Measurements from ENCODE around the gene CCDC154.
A peak's percentile ranks its signal among the peaks of the same experiment; 100 is the strongest.
"Not testable (repeated sequence)": the region's sequence is repeated elsewhere in the genome, so short reads cannot be mapped to it uniquely, and the experiment has no call there.

CCDC154 gene, protein sequence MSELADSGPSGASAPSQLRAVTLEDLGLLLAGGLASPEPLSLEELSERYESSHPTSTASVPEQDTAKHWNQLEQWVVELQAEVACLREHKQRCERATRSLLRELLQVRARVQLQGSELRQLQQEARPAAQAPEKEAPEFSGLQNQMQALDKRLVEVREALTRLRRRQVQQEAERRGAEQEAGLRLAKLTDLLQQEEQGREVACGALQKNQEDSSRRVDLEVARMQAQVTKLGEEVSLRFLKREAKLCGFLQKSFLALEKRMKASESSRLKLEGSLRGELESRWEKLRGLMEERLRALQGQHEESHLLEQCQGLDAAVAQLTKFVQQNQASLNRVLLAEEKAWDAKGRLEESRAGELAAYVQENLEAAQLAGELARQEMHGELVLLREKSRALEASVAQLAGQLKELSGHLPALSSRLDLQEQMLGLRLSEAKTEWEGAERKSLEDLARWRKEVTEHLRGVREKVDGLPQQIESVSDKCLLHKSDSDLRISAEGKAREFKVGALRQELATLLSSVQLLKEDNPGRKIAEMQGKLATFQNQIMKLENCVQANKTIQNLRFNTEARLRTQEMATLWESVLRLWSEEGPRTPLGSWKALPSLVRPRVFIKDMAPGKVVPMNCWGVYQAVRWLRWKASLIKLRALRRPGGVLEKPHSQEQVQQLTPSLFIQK
- 1.7 to 5.1 reads per million in 2 donors for total RNA-seq

DNA sequence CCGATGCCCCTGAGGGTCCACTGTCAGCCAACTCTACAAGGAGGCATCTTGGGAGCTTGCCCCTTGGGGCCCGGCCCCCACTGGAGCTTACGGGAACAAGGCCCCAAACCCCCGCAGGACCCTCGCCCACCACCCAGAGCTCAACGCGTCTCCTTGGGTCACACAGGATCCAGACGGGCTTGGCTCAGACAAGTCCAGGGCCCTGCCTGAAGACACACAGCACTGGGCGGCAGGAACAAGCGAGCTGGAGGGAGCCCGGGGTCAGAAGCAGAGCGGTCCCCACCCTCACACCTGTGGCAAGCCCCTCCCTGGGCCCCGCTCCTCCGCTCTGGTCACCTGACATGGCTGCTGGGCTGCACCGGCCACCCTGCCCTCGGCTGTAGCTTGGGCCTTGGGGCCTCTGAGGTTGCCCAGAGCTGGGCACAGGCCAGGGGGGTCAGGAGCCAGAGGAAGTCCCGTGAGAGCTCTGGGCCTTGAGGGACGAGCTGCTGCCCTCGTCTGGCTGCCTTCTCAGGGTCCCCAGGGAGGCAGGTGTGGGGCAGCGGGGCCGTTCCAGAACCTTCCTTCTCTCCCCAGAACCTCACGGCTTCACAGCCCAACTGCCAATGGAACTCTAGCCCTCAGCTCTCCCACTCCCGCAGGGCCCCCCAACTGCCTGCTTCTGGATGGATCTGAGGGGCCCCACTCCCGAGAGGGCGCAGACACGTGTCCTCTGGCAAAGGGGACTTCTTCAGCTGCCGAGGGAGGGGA is at the start of gene CCDC154:
CCDC154 (minus strand) TSS at position 577 of the 750 bp plus-strand sequence; CDS start at position 343, 234 bp downstream.
- no peak for DNase-seq

DNA sequence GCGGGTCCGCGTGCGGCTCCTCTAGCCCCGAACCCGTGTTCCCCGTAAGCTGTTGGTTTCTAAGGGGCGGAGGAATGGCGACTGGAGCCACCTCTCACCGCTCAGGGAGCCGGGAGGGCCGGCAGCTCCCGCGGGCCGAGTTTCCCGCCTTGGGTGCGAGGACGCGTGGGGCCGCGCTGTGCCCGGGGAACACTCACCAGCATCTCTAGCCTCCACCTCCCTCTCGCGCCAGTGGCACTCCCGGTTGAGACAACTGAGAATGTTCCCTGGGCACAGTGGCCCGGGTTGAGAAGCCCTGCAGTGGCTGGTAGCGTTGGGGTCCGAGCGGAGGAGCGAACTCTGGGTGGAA is 49.4 kb upstream of the CCDC154 start:
- no peak for DNase-seq

DNA sequence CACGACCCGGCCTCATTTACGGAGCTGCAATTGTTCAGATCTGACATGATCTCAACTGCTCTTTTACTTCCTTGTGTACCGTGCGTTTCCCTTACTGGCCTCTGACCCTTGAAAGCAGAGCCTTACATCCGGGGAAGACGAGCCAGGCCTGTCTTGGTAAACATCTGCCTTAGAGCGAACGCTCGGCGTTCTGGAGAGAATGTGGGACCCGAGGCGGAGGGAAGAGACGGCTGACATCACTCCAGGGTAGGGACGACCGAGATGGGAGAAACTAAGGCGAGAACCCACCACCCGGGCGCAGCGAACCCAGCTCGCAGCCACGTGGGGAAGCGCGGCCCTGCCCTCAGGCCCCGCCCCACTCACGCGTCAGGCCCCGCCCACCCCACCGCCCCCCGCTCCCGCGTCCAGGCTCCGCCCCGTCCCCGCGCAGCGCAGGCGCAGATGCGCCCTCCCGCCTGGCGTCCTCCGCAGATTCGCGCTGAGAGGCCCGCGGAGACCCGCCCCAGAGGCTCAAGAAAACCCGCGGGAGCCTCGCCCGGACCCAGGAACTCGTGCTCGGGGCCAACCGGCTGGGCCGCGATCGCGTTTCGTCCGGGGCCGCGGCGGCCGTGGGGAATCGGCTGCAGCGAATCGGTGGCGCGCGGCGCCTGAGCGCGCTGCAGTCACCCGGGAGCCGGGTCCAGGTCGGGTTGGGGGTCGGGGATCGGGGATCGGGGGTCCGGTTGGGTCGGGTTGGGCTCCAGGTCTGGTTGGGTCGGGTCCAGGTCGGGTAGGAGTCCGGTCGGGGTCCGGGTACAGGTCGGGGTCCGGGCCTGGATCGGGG is 48.8 kb upstream of the CCDC154 start, which contains the start of gene TELO2:
TELO2 (plus strand) TSS at position 438 of the 823 bp plus-strand sequence. CDS start 922 bp downstream, outside the sequence.
- peak; percentile 90 for DNase-seq

DNA sequence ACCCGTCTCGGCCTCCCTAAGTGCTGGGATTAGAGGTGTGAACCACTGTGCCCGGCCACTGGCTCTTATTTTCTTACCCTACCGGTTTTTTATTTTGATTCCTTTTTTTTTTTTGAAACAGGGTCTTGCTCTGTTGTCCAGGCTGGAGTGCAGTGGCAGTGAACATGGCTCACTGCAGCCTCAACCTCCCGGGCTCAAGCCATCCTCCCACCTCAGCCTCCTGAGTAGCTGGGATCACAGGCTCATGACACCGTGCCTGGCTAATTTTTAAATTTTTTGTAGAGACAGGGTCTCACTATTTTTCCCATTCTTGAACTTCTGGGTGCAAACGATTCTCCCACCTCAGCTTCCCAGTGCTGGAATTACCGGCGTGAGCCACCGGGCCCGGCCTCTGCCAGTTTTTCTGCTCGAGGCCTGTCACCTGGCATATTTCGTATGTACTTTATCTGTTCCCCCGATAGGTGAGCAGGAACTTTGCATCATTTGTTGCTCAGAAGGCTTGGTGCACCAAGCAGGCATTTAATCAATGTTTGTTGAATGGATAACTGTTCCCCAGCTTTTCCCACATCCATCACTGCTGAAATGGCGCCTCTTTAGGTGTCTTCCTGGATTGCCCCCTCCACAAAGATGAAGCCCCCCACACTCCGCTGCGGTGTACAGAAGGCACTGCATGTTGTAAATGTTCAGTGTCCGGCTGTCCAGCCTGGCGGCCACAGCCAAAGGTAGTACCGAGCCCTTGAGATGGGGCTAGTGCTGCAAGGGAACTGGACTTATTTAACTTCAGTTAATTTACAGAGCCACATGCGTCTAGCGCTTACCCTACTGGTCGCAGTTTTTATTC is 47.9 kb upstream of the CCDC154 start:
- DNase-seq: no peak

DNA sequence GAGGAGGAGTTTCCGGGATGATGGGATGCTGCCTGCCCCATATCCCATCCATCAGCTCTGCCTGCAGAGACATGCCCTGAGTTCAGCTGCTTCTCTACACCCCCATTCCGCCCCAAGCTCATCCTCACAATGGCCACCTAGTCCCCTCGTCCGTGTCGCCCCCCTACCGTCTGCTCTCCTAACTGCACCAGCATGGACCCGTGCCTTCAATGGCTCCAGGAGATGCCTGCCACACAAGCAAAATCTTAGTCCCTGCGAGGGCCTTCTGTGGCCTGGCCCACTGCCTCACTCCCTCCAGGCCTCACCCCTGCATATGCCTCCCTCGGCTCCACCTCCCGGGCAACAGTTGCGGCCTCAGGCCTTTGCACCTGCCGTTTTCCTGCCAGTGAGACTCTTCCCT is 47.0 kb upstream of the CCDC154 start:
- no peak for DNase-seq

DNA sequence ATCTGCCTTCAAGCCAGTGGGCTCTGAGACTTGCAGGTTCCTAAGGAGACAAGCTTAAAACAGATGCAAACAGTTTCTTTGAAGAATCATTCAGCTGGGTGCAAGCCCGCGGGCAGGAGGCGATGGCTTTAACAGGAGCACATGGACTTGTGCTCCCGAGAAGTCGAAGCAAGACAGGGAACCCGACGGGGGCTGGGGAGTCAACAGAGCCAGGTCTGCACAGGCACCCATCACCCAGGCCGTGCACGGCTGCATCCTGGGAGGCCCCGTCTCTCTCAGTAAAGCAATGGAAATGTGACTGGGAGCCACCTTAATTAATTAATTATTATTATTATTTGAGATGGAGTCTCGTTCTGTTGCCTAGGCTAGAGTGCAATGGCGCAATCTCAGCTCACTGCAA is 44.7 kb upstream of the CCDC154 start:
- no peak for DNase-seq

DNA sequence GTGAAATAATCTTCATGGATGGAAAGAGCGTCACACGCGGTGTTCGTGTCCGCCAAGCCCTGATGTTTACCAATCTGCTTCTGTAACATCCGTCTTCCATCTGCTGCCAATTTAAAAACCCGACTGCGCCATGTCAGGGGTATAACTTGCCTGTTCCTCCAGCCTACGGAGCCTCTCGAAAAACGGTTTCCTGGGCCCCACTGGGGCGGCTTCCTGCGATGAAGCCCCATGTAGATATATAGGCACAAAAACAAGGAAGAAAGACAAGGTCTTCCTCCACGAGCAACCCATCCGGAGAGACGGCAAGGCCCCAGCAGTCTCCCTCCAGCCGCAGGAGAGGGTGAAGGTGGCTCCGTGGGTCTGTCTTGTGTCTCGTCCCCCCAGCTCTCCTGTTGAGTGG is 44.3 kb upstream of the CCDC154 start, which contains the start of gene PTX4:
PTX4 (minus strand) TSS at position 326 of the 400 bp plus-strand sequence; CDS start at position 291, 35 bp downstream.
- DNase-seq: no peak

DNA sequence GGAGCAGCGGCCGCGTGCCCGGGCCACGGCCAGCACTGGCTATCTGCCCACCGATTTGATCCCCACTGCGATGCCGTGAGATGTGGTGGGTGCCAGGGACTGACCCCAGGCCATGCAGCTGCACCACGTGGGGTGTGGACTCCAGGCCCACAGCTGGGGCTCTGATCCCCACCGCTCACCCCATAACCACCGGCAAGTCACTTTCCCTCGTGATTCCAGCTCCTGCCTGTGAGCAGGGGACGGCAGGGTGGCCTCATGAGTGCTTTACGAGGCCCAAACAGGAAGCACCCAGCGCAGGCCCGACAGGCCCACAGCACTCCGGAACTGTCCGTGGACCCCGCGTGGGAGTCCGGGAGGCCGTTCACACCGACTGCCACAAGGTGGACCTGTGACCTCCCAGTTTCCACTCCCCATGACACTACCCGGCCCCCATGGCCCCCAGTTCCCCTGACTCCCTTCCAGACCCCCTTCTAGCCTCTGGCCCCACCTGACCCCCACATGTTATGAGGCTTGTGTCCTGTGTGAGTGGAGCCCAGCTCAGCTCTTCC is 43.8 kb upstream of the CCDC154 start:
- no peak for DNase-seq

DNA sequence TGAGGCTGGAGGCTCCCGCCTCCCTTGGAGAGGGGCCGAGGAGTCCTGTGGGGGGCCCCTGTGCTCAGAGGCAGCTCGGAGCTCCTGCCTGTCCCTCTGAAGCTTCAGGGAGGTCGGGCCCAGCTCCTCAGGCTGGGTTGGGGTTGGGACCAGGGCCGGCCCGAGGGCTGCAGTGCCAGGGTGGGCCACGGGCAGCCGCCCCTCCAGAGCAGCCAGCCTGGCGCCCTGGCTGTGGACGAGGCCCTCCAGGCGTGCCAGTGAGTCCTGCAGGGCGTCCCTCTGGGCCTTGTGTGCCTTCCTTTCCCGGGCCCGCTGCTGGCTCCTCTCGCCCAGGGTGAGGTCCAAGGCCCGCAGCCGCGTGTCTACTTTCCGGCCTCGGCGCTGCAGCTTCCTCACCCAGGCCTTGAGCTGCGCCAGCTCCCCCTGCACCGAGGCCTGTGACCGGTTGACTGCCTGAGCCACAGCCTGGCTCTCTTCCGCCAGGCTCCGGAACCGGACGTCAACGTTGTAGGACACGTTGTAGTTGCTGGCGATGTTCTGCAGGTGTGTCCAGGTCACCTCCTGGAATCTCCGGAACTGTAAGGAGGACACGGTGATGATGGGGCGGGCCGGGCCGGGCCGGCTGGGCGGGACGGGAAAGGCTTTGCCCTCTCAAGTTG is 43.2 kb upstream of the CCDC154 start:
- DNase-seq: no peak

DNA sequence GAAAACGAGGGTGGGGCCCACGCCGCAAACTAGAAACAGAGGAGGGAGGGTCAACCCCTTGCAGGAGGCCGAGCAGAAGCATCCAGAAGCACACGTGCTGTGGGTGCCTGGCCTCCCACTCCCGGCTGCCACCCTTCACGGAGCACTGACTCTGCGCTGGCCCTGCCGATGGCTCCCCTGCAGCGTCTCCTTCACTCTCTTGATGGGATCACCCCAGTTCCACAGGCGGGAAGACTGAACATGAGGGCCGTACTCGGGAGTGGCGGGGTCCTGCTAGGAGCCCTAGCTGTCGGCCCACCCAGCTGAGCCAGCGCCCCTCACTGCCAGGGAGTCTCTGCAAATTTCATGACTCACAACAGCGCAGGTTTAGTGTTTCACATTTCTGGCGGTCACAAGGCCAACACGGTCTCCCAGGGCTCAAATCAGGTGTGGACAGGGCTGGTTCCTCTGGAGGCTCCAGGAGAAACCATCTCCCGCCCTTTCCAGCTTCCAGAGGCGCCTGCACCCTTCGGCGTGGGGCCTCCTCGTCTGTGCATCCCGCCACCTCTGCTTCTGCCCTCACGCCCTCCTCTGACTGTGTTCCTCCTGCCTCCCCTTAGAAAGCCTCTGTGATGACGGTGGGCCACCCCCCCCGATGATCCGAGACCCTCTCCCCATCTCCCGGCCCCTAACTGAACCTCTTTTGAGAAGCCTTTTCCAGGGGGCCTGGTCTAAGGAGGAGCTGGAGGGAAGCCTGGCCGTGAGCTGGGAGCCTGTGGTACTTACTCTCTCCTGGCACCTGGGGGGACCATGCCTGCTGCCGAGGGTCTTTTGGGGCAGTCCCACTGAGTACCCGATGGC is 42.4 kb upstream of the CCDC154 start:
- DNase-seq: no peak

DNA sequence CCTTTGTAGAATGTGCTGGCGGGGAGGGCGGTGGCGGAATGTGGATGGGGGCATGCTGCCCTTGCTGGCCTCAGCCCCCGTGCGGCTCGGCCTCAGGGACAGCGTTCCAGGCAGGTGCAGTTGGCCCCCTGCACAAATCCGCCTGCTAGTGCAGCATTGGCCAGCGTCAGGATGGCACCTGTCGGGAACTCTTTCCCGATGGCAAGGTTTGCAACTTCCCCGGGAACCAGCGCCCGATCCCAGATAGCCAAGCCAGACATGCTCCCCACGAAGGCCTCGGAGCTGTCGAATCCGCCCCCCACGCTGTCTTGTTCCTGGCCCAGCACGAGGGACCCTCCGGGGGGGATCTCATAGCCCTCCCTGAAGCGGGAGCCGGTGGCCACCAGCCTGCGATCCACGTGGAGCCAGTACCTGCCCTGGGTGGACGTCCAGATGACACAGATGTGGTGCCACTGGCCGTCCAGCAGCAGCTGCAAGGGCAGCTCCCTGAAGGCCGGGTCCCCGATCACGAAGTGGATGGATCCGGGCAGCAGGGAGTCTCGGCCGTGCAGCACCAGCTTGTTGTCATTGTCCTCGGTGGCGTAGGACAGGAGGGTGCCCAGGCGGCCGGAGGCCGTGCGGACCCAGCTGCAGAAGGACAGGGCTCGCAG is 41.6 kb upstream of the CCDC154 start:
- no peak for DNase-seq

DNA sequence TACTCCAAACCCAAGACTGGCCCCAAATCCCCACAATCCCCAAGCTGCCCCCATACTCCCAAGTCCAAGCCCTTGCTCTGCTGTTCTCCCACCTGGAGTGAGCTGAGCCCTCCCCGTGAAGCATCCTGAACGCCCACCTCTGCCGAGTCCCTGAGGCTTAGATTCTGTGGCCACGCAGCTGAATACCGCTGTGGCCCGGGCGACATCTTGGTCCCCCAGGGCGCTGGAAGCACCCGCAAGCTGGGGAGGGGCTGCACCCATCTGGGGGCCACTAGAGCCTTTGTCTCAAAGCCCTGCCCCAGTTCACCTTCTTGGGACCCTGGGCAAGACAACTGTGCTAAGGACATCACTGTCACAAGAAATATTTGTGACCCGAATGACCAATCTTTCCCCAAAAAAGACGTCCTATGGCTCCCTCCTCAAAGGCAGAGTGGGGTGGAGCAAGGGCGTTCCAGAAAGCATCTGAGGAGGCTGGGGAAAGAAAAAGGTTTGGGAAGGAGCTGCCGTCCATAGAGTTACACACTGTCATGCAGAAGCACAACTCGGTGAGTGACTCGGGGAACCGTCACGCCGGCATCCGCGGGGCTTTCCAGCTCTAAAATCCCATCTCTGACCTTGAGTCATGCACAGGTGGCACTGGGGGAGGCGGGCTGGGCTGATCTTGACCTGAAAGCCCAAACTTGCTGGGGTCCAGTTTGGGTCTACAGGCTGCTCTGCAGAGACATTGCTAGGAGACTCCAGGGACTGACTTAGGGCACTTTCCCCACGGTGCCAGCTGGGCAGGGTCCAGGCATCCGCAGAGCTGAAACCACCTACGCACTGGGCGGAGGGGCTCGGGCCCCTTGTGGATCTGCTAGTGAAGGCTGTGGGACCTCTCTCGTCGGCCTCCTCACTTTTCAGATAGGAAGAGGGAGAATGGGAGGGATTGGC is 37.8 kb upstream of the CCDC154 start:
- DNase-seq: no peak

DNA sequence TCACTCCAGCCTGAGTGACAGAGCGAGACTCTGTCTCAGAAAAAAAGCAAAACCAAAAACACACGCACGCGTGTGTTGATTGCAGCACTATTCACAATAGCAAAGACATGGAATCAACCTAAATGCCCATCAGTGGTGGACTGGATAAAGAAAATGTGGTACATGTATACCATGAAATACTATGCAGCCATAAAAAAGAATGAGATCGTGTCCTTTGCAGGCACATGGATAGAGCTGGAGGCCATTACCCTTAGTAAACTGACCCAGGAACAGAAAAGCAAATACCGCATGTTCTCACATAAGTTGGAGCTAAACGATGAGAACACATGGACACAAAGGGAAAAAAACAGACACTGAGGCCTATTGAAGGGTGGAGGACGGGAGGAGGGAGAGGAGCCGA is 34.6 kb upstream of the CCDC154 start:
- not testable (repeated sequence) for DNase-seq

DNA sequence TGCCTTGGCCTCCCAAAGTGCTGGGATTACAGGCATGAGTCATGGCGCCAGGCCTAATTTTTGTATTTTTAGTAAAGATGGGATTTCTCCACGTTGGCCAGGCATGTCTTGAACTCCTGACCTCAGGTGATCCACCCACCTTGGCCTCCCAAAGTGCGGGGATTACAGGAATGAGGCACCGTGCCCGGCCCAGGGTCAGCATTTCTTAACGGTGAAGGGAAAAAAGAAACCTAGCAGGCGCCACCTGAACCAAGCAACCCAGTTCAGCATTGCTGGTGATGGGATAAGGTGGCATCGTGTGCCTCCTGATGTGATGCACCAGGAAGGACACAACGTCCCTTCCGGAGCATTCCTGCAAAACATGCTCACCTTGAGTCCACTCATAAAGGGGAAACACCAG is 32.7 kb upstream of the CCDC154 start:
- DNase-seq: no peak

DNA sequence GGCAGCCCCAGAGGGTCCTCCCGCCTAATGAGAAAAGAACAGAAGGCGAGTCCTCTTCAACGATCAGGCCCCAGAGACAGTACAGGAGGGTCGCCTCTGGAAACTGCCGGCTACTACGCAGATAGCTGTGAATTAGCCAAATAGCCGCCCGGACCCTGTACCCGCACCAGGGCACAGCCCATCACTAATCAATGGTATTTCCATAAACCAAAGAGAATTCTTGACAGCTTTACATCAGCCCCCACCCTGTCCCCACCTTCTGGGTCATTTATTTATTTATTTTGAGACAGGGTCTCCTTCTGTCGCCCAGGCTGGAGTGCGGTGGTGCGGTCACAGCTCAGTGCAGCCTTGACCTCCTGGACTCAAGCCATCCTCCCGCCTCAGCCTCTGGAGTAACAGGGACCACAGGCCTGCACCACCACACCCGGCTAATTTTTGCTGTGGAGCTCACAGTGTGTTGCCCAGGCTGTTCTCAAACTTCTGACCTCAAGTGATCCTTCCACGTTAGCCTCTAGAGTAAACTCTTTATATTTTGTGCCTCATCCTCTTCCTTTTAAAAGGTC is 31.3 kb upstream of the CCDC154 start:
- no peak for DNase-seq

DNA sequence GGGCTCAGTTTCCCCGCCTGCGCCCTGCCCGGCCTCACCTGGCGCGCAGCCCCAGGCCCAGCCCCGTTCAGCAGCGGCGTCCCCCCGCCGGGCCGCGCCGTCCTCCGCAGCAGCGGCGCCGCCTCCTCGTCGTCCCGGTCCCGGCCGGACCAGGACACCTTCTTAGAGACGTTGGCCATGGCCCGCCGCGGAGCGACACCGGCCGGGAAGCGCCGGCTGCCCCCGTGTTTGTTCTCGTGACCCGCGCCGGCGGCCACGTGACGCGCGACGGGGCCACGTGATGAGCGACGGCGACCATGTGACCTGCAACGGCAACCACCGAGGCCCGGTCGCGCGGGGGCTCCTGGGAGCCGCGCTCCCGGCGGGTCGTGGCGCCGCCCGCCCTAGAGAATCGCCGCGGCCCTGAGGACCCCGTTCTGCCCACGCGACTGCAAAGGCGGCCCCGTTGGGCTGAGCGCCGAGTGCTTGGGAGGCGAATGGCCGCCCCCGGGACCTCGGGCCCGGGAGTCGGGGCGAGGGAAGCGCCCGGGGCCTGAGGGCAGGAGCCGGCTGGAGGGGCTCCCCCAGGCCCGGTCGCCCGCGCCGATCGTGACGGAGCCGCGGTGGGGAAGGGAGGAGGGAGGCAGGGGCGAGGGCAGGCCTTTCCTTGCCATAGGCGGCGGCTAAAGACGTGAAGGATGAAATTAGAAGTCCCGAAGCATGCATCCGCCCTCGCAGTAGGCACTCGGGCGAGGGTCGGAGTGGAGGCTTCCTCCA is 30.6 kb upstream of the CCDC154 start, which contains the start of gene CLCN7:
CLCN7 (minus strand) TSS at position 233 of the 756 bp plus-strand sequence; CDS start at position 179, 54 bp downstream.
- peak; percentile 84 for DNase-seq
